Cerebellar cortex (tissue), 1 donor: Measurements from ENCODE around the gene DDX52.

ENCODE experiments used
- DNase-seq: peaks from one replicate; pipeline ENCODE4 v3.0.0-alpha.2; 2015; ENCODE audit warnings: low spot score

The DDX52 gene

DNA sequence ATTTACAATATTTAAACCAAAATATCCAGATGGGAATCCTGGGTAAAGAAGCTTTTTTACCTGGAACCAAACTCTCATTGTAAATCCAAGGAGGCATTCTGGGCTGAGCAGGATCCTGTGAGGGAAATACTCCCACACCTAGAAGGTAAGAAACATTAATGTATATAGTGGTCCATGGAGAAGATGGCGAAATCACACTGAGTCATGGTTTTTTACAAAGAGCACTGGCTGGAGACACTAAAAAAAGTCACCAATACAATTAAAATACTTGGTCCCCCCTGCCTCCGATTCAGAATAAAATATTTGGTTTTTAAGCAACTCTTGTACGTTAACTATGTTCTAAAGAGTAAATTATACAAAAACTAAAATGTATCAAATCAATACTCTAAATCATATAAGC lies 67.0 kb downstream of the DDX52 start:
- no peak for DNase-seq

DNA sequence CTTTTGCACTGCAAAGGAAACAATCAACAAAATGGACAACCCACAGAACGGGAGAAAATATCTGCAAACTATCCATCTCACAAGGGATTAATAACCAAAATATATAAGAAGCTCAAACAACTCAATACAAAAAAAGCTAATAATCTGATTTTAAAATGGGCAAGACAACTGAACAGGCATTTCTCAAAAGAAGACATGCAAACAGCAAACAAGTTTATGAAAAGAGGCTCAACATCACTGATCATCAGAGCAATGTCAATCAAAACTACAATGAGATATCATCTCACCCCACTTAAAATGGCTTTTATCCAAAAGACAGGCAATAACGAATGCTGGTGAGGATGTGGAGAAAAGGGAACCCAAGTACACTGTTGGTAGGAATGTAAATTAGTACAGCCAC lies 68.8 kb downstream of the DDX52 start:
- DNase-seq: no peak

DNA sequence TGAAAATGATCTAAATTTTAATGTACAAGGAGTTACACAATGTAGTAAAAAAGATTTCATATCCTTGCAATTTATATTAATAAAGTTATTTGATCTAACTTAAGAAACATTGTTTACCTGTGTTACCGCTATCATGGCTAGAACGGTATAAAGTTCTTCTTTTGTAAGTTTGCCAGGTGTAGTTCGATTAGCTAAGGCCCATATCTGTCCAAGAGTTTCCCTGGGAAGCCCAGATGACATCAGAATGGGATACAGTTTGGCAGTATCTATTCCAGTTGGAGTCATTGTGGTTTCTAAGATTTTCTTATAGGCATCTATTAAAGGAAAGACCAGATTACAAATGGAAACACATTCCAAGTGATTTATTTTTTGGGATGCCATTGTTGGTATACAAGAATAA lies 71.6 kb downstream of the DDX52 start:
- DNase-seq: no peak

DNA sequence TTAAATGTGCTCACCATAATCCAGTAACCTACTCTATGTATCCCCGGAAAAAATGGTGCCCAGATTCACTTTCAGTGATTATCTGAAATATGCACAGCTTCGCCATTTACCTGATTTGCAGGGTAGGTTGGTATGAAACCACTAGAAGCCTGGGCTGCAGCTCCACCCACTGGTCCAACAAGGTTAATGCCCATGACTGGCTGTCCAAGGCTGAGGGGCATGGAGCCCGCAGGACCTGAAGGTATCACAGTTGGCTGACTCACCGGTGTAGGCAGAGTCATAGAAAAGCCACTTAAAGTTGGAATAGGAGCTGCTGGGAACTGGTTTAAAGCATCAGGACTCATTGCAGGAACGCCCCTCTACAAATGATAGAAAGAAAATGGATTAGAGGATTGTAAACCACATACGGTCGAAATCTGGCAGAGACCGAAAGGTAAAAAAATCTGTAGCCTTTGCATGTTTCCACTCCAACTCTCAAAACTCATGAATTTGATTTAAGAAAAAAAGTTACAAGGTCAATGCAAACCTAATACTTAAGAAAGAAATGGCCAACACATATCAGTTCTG lies 72.6 kb downstream of the DDX52 start:
- peak; percentile 64 for DNase-seq

DNA sequence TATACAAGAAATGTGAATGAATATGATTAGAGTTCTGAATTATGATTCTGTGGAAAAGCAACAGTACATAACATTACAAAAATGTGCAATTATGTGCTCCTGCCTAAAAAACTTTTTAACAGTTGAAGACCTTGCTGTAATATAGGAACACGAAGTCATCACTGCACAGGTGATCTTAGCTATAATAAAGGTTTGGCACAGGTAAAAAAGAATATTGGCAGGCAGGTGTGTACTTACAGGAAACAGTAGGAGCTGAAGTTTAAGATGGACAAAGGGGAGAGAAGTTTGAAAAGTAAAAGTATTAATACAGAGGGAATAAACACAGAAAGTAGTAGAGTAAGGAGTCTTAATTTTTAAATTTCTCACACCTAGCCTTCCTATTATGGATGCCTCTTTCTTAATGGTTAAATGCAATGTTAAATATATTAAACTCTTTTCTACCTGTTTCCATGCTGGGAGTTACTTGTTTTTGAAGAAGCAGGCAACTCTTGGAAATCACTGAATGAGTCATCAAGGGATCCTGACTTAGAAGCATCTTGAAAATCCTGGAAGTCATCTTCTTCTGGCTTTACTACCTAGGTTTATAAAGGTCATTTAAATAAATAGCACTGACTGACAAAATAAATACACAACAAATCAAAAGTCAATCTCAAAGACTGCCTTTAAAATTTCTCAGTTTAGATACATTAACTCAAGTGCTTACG lies 74.7 kb downstream of the DDX52 start:
- no peak for DNase-seq

DNA sequence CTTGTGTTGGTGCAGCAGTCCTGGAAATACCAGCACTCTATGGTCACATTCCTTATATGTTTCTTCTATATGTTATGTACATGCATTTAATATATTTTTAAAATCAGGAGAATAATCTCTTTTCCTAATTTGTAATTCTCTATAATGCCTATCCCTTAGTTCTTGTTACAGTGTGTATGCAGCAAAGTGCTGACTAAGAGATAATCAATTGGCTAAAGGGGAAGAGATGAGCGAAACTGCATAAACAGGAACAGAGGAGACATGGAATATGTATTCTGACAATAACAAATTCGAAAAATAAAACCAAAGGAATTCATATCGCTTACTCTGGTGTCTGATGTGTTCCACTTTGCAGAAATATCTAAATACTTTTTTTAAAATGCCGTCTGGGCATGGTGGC lies 75.7 kb downstream of the DDX52 start:
- no peak for DNase-seq

DNA sequence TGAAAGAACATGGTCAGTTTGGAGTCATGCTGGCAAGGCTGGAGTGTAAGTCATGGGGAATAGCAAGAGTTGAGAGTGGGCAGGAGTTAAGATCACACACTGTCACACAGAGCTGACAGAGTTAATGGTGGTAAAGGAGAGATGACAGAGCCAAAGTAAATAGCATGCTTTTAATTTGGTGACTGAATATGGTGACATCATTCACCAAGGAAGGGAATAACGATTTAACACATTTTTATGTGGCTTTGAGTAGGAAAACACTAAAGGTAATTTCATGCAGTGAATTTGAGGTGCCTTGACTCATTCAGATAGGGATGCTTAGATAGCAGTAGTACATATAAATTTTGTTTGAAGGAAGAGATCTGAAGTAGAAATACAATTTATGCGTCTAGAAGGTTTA lies 76.1 kb downstream of the DDX52 start:
- DNase-seq: no peak

DNA sequence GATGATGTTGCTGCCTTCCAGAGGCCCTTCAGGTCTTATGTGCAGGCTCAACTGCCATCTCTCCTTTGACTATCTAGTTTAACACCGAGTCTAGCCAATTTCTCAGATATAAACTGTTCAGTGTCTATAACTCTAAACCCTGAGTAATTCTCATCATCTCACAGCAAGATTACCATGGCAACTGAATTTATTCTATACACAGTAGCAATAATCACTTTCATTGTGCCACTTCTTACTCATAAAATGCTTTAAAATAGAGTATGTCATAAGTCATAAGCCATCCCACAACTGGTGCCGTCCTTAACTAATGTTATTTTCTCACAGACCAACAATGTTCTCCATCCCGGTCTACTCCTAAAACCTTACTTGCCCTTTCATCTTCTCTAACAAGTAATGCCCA lies 79.0 kb downstream of the DDX52 start:
- no peak for DNase-seq

DNA sequence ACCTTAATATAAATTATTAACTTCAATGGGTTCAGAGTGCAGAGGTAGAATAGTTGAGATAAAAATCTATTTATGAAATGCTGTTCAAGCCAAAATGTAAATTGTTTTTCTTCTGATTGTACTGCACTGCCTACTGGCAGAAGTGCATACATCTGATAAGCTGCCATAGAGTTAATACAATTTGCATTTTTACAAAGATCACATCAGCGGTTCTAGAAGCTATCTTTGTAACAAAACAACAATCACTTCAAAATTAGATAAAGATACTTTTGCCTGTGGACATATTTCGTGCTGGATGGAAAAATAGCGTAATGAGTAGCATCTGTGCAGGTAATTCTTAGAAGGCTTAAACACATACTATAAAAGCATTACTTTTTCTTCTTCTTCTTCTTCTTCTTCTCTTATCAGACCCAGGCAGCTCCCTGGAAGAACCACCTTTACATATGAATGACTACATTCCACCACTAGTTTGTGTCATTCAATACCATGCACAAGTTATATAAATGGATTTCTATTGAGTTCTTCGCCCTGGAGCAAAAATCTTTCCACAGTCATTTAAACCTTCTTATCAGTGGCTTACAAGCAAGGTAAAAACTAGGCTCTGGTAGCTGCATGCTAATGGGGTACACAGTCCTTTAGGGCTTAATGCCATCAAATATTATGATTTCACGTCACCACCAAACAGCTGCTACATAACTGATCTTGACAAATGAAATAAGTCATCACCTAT lies 81.1 kb downstream of the DDX52 start:
- no peak for DNase-seq
